HCT116 (cell line): ENCODE results near the gene ARHGAP27. TPM values are rescaled to one million over a fixed set of nuclear protein-coding genes. Genes with fewer than 3 reads are reported as not detected.
"Not testable (repeated sequence)": the region's sequence is repeated elsewhere in the genome, so short reads cannot be mapped to it uniquely, and the experiment has no call there.

Experiments used
- ATAC-seq: fragments of 200-7000 bp; cut with Tn5 transposase; 2 replicates; pipeline ENCODE4 v1.9.1; 2020; ENCODE audit warnings: mild to moderate bottlenecking, moderate library complexity
- BruUV-seq: library from RNA; stranded (reverse); fragments of 400-500 nt; replicated peaks from 2 replicates; lab custom pipeline; 2021; lab: Mats Ljungman, UMichigan
- CTCF ChIA-PET: fragments of 300-600 bp; sonication (Branson Sonifier 250); formaldehyde crosslinking; loops from one replicate; lab custom pipeline; 2021; ENCODE audit warnings: antibody characterized with exemption; lab: Charles Lee
- POLR2A ChIA-PET: fragments of 300-600, 350-600 bp; sonication (Branson Sonifier 250); formaldehyde crosslinking; loops from one replicate; lab custom pipeline; 2021; ENCODE audit warnings: antibody characterized with exemption; lab: Charles Lee
- RAD21 ChIA-PET, 2 experiments: fragments of 300-600 bp; sonication (Branson Sonifier 250); formaldehyde crosslinking; loops; one replicate each; lab custom pipeline; 2023; ENCODE audit warnings: low total read pairs in 2 of 2; ENCODE audit not compliant: uncharacterized antibody in 2 of 2, unreplicated experiment in 2 of 2, low non-redundant PET in 1 of 2; lab: Charles Lee
- DNase-seq: peaks from one replicate; pipeline ENCODE4 v3.0.0-alpha.2; 2010; ENCODE audit warnings: low read depth, low spot score
- H2AFZ ChIP-seq: fragments of 200-600 bp; shearing (Covaris generic), sonication (generic); 2 replicates; pipeline ENCODE4 v1.6.1; 2017; ENCODE audit warnings: low read depth, mixed run types, mixed read lengths, antibody characterized with exemption, low read length; ENCODE audit not compliant: poor library complexity, severe bottlenecking
- H3K27ac ChIP-seq: 2 replicates; pipeline ENCODE4 v1.5.1; 2012; ENCODE audit warnings: low read depth, low read length
- H3K27me3 ChIP-seq: fragments of 200-600 bp; sonication (generic); 2 replicates; pipeline ENCODE4 v1.6.1; 2016; ENCODE audit warnings: mixed run types, low read length, mixed read lengths; ENCODE audit not compliant: insufficient read depth
- H3K36me3 ChIP-seq, 2 experiments: fragments of 200-500 bp in 1 of 2; fragments of 200-600 bp in 1 of 2; sonication (Bioruptor generic) in 1 of 2; sonication (generic) in 1 of 2; 2 replicates each; pipeline versions ENCODE4 v1.5.1 to v1.6.1; 2014 to 2016; ENCODE audit warnings: low read length in 2 of 2, inconsistent platforms in 1 of 2, mixed read lengths in 1 of 2, mixed run types in 1 of 2; ENCODE audit not compliant: insufficient read depth in 2 of 2, control insufficient read depth in 1 of 2
- H3K4me1 ChIP-seq, 2 experiments: fragments of 200-600 bp in 1 of 2; sonication (generic) in 1 of 2; 2 replicates each; pipeline versions ENCODE4 v1.5.1 to v1.6.1; 2012 to 2017; ENCODE audit warnings: low read length in 2 of 2, inconsistent platforms in 1 of 2, mild to moderate bottlenecking in 1 of 2, mixed read lengths in 1 of 2, mixed run types in 1 of 2, moderate library complexity in 1 of 2; ENCODE audit not compliant: insufficient read depth in 2 of 2, control insufficient read depth in 1 of 2
- H3K4me2 ChIP-seq: fragments of 200-600 bp; sonication (generic); 2 replicates; pipeline ENCODE4 v1.6.1; 2017; ENCODE audit warnings: mixed run types, low read length, mixed read lengths
- H3K4me3 ChIP-seq, 2 experiments: fragments of 200-600 bp in 1 of 2; sonication (generic) in 1 of 2; replicated peaks in 1 of 2; 2 replicates each; pipeline ENCODE4 v1.5.1; 2011 to 2016; ENCODE audit warnings: low read length in 2 of 2, control low read depth in 1 of 2, low read depth in 1 of 2, mild to moderate bottlenecking in 1 of 2, mixed read lengths in 1 of 2, mixed run types in 1 of 2
- H3K79me2 ChIP-seq: fragments of 200-600 bp; sonication (generic); 2 replicates; pipeline ENCODE4 v1.6.1; 2017; ENCODE audit warnings: mild to moderate bottlenecking, mixed run types, low read length, moderate library complexity, mixed read lengths; ENCODE audit not compliant: insufficient read depth
- H3K9ac ChIP-seq: fragments of 200-600 bp; sonication (generic); 2 replicates; pipeline ENCODE4 v1.6.1; 2016; ENCODE audit warnings: low read length, mixed read lengths
- H3K9me2 ChIP-seq: fragments of 200-600 bp; sonication (generic), shearing (Covaris generic); 2 replicates; pipeline ENCODE4 v1.6.1; 2017; ENCODE audit warnings: mixed run types, mild to moderate bottlenecking, moderate library complexity; ENCODE audit not compliant: insufficient read depth
- H3K9me3 ChIP-seq, 2 experiments: fragments of 200-500 bp in 1 of 2; fragments of 200-600 bp in 1 of 2; sonication (Bioruptor generic) in 1 of 2; sonication (generic) in 1 of 2; 2 replicates each; pipeline ENCODE4 v1.6.1; 2014 to 2017; ENCODE audit warnings: low read length in 2 of 2, mixed read lengths in 2 of 2, inconsistent platforms in 1 of 2, low read depth in 1 of 2, mild to moderate bottlenecking in 1 of 2, mixed run types in 1 of 2, moderate library complexity in 1 of 2; ENCODE audit not compliant: control insufficient read depth in 1 of 2, insufficient read depth in 1 of 2
- H4K20me1 ChIP-seq: fragments of 200-600 bp; sonication (generic), shearing (Covaris generic); 2 replicates; pipeline ENCODE4 v1.6.1; 2017; ENCODE audit warnings: mixed run types, mild to moderate bottlenecking, moderate library complexity; ENCODE audit not compliant: insufficient read depth
- intact Hi-C: fragments of 100-400 bp; cut with micrococcal nuclease; formaldehyde crosslinking; loops from 2 replicates; pipeline ENCODE4 v1.10.0; 2022
- total RNA-seq: library from RNA; stranded (reverse); gene quantifications from one replicate; pipeline ENCODE4 v1.2.1, GENCODE V29; 2021; ENCODE audit not compliant: unreplicated experiment

The ARHGAP27 gene
- total RNA-seq, 1 experiment from 2014 or later = 46.7 TPM

DNA sequence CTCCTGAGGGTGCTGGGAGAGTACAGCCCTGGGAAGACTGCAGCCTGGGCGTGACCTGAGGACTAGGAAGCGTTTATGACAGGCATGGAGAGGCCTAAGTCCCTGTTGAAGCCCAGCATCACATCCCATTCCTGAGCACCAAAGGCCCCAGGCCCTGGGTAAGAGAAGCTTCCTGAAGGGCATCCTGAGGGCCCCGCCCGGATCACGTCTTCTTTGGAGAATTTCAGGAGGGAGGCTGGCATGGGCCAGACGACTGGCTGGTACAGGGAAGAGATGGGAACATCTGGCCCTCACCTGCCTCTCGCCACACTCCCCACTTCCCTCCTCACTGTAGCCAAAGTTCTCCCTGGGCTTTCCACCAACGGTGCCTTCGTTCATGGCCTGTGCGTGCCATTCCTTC is 11.6 kb upstream of the ARHGAP27 start:
- H2AFZ ChIP-seq, intact Hi-C loops, H3K4me2 ChIP-seq, CTCF ChIA-PET, H4K20me1 ChIP-seq, H3K9ac ChIP-seq, H3K27ac ChIP-seq, DNase-seq, H3K36me3 ChIP-seq, ATAC-seq, H3K9me3 ChIP-seq, H3K4me3 ChIP-seq, RAD21 ChIA-PET, H3K27me3 ChIP-seq, POLR2A ChIA-PET, H3K79me2 ChIP-seq, H3K9me2 ChIP-seq, BruUV-seq: not testable (repeated sequence)
- peaks cover 14 to 21% of the 10 kb centered on the region in 2 experiments; a peak in 3 of 4 replicates for H3K4me1 ChIP-seq

GRCh38 chr17:45443371-45444260 is 10.9 kb upstream of the ARHGAP27 start:
- intact Hi-C loops, DNase-seq, H2AFZ ChIP-seq, RAD21 ChIA-PET, BruUV-seq, POLR2A ChIA-PET, H3K9ac ChIP-seq, H3K36me3 ChIP-seq, CTCF ChIA-PET, H3K79me2 ChIP-seq, H3K9me3 ChIP-seq, H3K9me2 ChIP-seq, H3K27ac ChIP-seq, H3K4me3 ChIP-seq, H3K27me3 ChIP-seq, H3K4me2 ChIP-seq, H4K20me1 ChIP-seq: not testable (repeated sequence)
- peaks cover 19 to 28% of the 10 kb centered on the region in 2 experiments; a peak in 3 of 4 replicates for H3K4me1 ChIP-seq
- 0 out of 2 replicates have a peak, but pooled peaks have one; percentile 28 for ATAC-seq
